ENCODE data around the gene VSIG8. TPM values are rescaled to one million over a fixed set of nuclear protein-coding genes. Genes with fewer than 3 reads are reported as not detected.
A peak's percentile ranks its signal among the peaks of the same experiment; 100 is the strongest.

The VSIG8 gene
- total RNA-seq, 1 donor: not detected

- TF ChIP-seq CTCF (IDR thresholded peaks at IDR 0.05; ENCODE audit: insufficient read depth, low read depth, low read length): no peak
These were observed 32.8 kb upstream of the VSIG8 start for GRCh38 chr1:159895286-159895685.

DNA sequence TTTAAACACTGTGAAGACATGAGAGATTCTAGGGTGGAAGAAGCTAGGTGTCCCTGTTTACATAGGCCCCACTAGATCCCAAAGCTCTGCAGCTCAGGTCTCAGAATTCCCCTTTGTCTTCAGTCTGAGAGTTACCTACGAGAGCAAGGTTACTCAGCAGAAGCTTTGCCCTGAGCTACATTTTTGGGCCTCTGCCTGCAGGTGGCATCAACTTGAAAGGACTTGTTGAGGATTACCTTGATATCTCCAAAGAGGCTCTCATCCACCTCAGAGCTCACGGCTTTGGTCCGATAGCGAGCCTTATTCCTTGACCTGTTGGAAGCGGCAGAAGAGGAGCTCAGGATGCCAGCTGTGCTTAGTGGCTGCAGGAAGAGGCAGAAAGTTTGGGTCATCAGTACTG lies 30.5 kb upstream of the VSIG8 start:
- no peak for DNase-seq (ENCODE audit: low read depth)
- no peak for TF ChIP-seq CTCF (IDR thresholded peaks at IDR 0.05; ENCODE audit: insufficient read depth, low read depth, low read length)
- no peak overlapping the region for H3K4me3 ChIP-seq (ENCODE audit: low read depth, low read length)

More at GRCh38 chr1:159895286-159895685, 32.8 kb upstream of the VSIG8 start:
- no peak overlapping the region for H3K4me3 ChIP-seq (ENCODE audit: low read depth, low read length)
- DNase-seq (ENCODE audit: low read depth): no peak

DNA sequence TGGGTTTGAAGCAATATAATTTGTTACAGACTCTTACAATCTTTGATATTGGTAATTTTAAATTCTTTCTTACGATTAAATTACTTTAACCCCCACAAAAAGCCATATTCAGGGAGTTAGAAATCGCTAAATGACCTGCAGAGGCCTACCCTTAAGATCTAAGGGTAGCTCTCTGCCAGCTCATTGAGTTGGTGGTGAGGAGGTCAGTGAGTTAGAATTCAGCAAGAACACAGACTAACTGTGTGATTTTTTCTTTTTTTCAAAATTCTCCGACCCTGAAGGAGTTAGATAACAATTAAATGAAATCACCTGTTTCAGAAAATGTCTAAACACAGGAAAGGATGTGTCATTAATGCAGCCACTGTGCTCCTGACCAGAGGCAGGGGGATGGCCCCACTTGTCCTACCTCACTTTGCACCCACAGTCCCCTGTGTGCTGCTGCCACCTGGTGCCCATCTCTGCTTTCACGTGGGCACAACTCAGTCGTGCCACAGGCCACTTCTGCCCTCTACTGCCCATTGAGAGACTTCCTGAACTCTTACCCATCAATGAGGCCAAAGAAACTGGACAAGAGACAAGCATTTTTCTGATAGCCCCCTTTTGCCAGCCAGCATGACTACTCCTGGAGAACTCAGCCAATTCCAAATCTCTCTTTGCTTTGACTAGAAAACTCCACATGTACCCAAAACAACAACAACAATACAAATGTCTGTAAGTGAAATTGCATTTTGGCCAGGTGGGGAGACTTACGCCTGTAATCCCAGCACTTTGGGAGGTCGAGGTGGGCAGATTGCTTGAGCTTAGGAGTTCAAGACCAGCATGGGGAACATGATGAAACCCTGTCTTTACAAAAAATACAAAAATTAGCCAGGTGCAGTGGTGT lies 29.1 kb upstream of the VSIG8 start:
- TF ChIP-seq CTCF (IDR thresholded peaks at IDR 0.05; ENCODE audit: insufficient read depth, low read depth, low read length): peak; percentile 99
- peak; percentile 89 for DNase-seq (ENCODE audit: low read depth)
- no peak overlapping the region for H3K4me3 ChIP-seq (ENCODE audit: low read depth, low read length)

DNA sequence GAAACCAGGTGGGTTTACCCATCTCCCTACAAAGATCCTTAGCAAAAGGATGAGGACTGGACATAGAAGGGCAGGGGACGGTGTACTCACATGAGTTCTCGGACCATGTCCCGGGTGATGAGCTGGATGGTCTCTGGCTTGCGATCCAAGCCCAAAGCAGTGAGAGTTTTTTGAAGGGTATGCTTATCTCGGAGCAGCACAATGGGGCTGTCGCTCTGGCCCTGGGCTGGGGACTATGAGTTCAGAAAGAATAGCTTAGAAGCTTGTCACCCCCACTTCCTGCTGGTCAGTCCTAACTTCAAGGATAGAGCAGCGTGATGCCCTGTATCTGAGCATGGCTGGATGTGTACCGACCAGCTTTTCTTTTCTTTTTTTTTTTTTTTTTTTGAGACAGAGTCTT lies 27.9 kb upstream of the VSIG8 start:
- no peak for DNase-seq (ENCODE audit: low read depth)
- H3K4me3 ChIP-seq (ENCODE audit: low read depth, low read length): no peak overlapping the region

DNA sequence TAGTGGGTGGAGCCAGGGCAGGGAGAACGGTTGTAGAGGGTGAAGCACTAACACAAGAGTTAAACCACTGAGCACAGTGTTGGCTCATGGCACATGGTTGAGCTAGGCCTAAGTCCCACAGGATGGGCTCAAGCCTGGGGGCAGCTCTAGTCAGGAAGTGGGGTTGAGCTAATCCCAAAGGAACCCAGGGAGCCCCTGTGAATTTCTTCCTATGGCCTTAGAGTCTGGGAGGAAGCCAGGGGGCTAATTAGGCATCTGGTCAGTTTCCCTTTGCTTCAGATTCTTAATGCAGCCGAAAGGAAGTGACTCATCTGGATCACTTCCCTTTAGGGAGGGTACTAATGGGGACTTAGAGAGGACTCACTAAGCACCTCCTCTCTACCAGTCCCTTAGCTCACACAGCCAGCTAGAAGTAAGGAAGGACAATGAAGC lies 27.4 kb upstream of the VSIG8 start:
- no peak for TF ChIP-seq CTCF (IDR thresholded peaks at IDR 0.05; ENCODE audit: insufficient read depth, low read depth, low read length)
- DNase-seq (ENCODE audit: low read depth): peak; percentile 88
- H3K4me3 ChIP-seq (ENCODE audit: low read depth, low read length): no peak overlapping the region

More for the DNA sequence above, 27.9 kb upstream of the VSIG8 start:
- TF ChIP-seq CTCF (IDR thresholded peaks at IDR 0.05; ENCODE audit: insufficient read depth, low read depth, low read length): no peak

GRCh38 chr1:159889202-159889601 lies 26.7 kb upstream of the VSIG8 start:
- DNase-seq (ENCODE audit: low read depth): no peak
- no peak overlapping the region for H3K4me3 ChIP-seq (ENCODE audit: low read depth, low read length)
- TF ChIP-seq CTCF (IDR thresholded peaks at IDR 0.05; ENCODE audit: insufficient read depth, low read depth, low read length): no peak
